Activated CD4-positive, alpha-beta T cell treated with anti-CD3 and anti-CD28 coated beads, Interleukin-2, amount 10 ng/mL, durations not matched to agents 7 days and 5 days (primary cell): ENCODE measurements around the gene VCX3B. TPM values are rescaled to one million over a fixed set of nuclear protein-coding genes. Genes with fewer than 3 reads are reported as not detected.
"Not testable (repeated sequence)": the region's sequence is repeated elsewhere in the genome, so short reads cannot be mapped to it uniquely, and the experiment has no call there.

Experiments used
- CTCF ChIA-PET: fragments of 350-600 bp; sonication (Branson Sonifier 250); formaldehyde crosslinking; loops from one replicate; lab custom pipeline; 2021; ENCODE audit warnings: antibody characterized with exemption; lab: Charles Lee
- POLR2A ChIA-PET: fragments of 350-600 bp; sonication (Branson Sonifier 250); formaldehyde crosslinking; loops from one replicate; lab custom pipeline; 2021; ENCODE audit warnings: antibody characterized with exemption; lab: Charles Lee
- DNase-seq: peaks from one replicate; pipeline ENCODE4 v3.0.0-alpha.2; 2020
- H3K27ac Mint-ChIP-seq: one replicate; pipeline ENCODE4 v1.8.0; 2021; ENCODE audit warnings: mild to moderate bottlenecking, moderate library complexity, mixed read lengths
- H3K27me3 Mint-ChIP-seq: one replicate; pipeline ENCODE4 v1.8.0; 2021; ENCODE audit warnings: mixed read lengths
- H3K36me3 Mint-ChIP-seq: one replicate; pipeline ENCODE4 v1.8.0; 2021; ENCODE audit warnings: low read depth, mixed read lengths
- H3K4me1 Mint-ChIP-seq: one replicate; pipeline ENCODE4 v1.8.0; 2021; ENCODE audit warnings: mixed read lengths
- H3K4me3 Mint-ChIP-seq: one replicate; pipeline ENCODE4 v1.8.0; 2021; ENCODE audit warnings: mild to moderate bottlenecking, moderate library complexity, mixed read lengths
- H3K9me3 Mint-ChIP-seq: one replicate; pipeline ENCODE4 v1.8.0; 2021; ENCODE audit warnings: mixed read lengths
- total RNA-seq, 2 experiments: library from RNA; stranded (reverse); gene quantifications; one replicate each; pipeline ENCODE4 v1.2.3, GENCODE V29; 2021

VCX3B gene
- total RNA-seq, result not detected

DNA sequence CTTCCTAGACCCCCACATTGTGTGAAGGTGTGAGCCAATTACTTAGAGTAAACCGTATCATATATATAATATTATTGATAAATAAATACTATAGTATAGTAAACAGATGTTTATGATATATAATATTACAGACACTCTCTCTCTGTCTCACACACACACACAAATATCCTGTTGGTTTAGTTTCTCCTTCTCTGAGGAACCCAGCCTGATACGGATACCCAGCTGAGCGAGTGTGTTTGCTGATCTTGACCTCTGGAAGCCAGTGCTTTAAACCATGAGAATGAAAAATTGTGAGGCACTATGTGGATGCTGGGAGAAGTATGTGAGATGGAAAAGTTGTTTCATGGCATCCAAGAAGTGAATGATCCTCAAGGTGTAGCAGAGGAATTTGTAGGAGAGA lies at the start of gene VCX3B:
TSS of gene VCX3B (plus strand) at position 301 of the 400 bp plus-strand sequence. CDS start 621 bp downstream, outside the sequence.
- POLR2A ChIA-PET, H3K4me3 Mint-ChIP-seq: not testable (repeated sequence)

DNA sequence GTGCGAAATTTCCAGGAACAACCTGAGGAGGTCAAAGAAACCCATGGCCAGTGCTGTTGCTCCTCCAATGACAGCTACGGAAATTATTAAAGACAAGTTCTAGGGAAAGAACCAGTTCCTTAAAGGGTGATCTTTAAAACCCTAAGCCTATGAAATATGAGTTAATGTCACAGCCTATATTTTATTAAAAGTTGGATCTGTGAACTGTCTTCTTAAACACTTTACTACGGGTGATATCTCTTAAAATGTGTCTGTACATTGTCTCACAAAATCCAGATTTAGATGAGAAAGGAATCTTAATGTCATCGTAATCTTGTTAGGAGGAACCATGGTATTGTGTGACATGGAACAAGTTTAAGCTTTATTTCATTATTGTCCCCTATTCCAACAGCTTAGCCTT lies 46.3 kb upstream of the VCX3B start:
- H3K4me1 Mint-ChIP-seq, result no peaks in the 10 kb centered on the region
- CTCF ChIA-PET, result no interaction called here
- POLR2A ChIA-PET, result no interaction called here

More for the DNA sequence above, at the start of gene VCX3B:
- CTCF ChIA-PET, H3K4me1 Mint-ChIP-seq, H3K36me3 Mint-ChIP-seq, H3K27ac Mint-ChIP-seq, H3K9me3 Mint-ChIP-seq, DNase-seq, H3K27me3 Mint-ChIP-seq: not testable (repeated sequence)

DNA sequence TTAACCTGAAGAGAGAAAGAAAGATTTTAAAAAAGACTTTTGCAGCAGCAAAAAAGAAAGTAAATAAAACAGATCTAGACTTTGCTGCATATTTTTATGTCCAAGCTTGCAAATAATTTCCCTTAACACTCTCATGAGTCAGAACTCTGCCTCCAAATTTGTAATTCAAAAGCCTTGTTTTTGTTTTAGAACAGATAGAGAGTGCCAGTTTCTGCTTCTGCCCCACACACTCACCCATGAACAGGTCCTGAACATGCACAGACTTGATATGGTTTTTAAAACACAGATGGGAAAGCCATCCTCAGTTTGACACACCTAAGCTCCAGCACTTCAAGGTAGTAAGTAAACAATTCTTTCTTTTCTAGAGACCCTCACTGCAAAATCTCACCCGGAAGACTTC lies 39.7 kb upstream of the VCX3B start:
- H3K4me3 Mint-ChIP-seq, result no peak overlapping the region
- no peaks in the 10 kb centered on the region for H3K36me3 Mint-ChIP-seq
- H3K9me3 Mint-ChIP-seq, result peaks cover 5% of the 10 kb centered on the region
- ChIA-PET POLR2A (no interaction called here), CTCF (no interaction called here)
- no peaks in the 10 kb centered on the region for H3K4me1 Mint-ChIP-seq
- H3K27ac Mint-ChIP-seq, result no peak overlapping the region
- no peaks in the 10 kb centered on the region for H3K27me3 Mint-ChIP-seq
- DNase-seq, result no peak

More for the DNA sequence above, 46.3 kb upstream of the VCX3B start:
- Mint-ChIP-seq H3K4me3 (no peak overlapping the region), H3K9me3 (peaks cover 6% of the 10 kb centered on the region), H3K27ac (no peak overlapping the region), H3K36me3 (no peaks in the 10 kb centered on the region), H3K27me3 (no peaks in the 10 kb centered on the region)
- no peak for DNase-seq

DNA sequence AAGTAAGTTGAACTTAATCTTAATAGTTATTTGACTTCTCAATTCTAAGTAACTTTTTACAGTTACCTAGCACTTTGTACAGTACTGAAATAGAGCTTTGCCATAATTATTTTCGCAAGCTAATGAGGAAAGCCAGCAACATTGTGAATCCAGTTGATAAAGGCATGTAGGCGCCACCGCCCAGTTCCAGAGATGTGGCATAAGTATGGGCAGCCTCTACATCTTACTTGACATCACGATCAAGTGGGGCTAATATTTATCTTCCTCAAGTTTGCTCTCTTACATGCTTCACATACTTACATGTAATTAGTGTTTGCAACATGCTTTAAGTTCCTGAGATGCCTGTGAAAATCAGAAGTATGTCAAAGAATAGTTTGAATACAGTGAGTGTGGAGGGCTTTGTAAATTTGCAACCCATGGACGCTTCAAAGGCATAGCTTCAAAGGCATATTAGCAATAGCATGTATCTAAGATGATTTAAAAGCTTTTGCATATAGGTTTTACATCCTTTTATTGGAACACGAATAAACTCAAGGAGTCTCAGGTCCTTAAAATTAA lies 34.9 kb upstream of the VCX3B start:
- POLR2A ChIA-PET, result no interaction called here
- no peaks in the 10 kb centered on the region for H3K27me3 Mint-ChIP-seq

DNA sequence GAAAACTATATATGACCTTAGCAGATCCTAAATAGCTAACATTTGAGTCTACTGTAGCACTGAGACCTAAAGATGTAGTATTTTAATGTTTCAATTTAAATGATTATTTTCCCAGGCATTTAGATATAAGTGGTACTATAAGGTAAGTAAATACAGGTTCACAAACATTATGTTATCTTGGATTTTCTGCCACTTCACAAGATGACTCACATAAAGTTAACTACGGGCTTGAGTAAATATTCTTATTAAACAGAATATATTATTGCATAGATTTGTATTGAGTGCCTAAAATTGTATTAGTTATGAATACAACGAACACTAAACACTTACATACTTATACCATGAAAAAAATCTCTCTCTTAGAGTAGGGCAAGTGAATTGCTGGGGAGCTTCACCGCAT lies 34.2 kb upstream of the VCX3B start:
- H3K27ac Mint-ChIP-seq, result no peak overlapping the region
- peaks cover 3% of the 10 kb centered on the region for H3K9me3 Mint-ChIP-seq

More for the DNA sequence above, 34.9 kb upstream of the VCX3B start:
- Mint-ChIP-seq H3K4me3 (no peak overlapping the region), H3K4me1 (no peaks in the 10 kb centered on the region), H3K9me3 (peaks cover 5% of the 10 kb centered on the region), H3K27ac (no peak overlapping the region), H3K36me3 (no peaks in the 10 kb centered on the region)
- DNase-seq, result no peak
- CTCF ChIA-PET, result no interaction called here

DNA sequence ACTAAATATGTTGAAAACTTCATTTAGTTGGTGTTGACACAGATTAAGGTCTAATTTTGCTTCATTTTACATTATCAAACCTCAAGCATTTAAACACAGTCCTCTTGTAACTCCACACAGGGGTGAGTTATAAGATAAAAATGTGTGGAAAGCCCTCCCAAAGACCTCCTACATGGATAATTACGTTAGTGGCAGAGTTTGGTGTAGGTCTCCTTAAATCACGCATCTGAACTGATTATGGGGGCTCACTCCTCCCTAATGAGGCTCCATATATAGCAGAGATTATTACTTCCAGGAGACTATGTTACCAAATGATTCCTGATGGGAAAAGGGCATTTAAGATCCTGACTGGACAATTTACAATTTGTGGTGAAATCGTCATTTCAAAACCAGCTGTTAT lies 32.2 kb upstream of the VCX3B start:
- H3K36me3 Mint-ChIP-seq, result no peaks in the 10 kb centered on the region
- no peak overlapping the region for H3K4me3 Mint-ChIP-seq
- no peaks in the 10 kb centered on the region for H3K4me1 Mint-ChIP-seq
- peaks cover 3% of the 10 kb centered on the region for H3K9me3 Mint-ChIP-seq
- POLR2A ChIA-PET, result no interaction called here
- CTCF ChIA-PET, result no interaction called here
- H3K27ac Mint-ChIP-seq, result no peak overlapping the region
- H3K27me3 Mint-ChIP-seq, result no peaks in the 10 kb centered on the region
- DNase-seq, result no peak

More for the DNA sequence above, 34.2 kb upstream of the VCX3B start:
- no peaks in the 10 kb centered on the region for H3K36me3 Mint-ChIP-seq
- CTCF ChIA-PET, result no interaction called here
- no peak overlapping the region for H3K4me3 Mint-ChIP-seq
- no peak for DNase-seq
- POLR2A ChIA-PET, result no interaction called here
- H3K4me1 Mint-ChIP-seq, result no peaks in the 10 kb centered on the region
- no peaks in the 10 kb centered on the region for H3K27me3 Mint-ChIP-seq

DNA sequence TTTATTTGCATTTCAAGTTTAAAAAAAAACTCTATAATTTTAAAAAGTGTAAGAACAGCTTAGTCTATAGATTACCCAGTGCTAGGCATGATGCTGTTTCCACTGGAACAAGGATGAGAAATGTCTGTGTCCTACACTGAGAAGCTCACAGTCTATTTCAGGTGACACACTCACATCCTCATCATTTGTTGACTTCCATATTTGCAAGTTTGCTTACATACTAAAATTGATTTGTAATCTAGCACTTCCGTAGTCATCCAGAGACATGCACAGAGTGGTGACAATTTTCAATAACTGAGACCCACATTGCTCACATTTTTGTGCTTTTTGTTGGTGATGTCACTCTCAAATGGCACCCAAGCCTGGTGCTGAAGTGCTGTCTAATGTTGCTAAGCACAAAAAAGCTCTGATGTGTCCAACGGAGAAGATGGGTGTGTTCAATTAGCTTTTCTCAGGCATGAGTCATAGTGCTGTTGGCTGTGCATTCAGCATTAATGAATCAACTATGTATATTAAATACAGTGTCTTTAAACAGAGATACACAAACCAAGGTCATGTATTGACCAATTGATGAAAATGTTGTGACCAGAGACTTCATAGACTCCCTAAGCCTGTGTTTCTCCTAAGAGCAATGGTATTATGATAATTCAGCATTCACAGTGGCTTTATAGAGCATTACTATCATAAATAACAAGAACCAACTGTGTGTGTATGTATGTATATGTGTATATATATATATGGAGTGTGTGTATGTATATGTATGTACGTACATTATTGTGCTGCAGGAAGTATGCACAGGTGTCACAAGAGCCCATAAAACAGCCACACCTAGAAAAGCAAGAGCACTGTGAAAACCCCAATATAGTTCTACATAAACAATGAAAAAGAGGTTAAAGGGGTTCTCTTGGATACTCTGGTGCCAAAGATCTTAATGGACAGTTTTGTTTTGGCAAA lies 31.2 kb upstream of the VCX3B start:
- Mint-ChIP-seq H3K36me3 (no peaks in the 10 kb centered on the region), H3K27me3 (no peaks in the 10 kb centered on the region), H3K4me1 (no peaks in the 10 kb centered on the region), H3K9me3 (peaks cover 3% of the 10 kb centered on the region), H3K4me3 (no peak overlapping the region), H3K27ac (no peak overlapping the region)
- ChIA-PET CTCF (no interaction called here), POLR2A (no interaction called here)
- DNase-seq, result no peak

DNA sequence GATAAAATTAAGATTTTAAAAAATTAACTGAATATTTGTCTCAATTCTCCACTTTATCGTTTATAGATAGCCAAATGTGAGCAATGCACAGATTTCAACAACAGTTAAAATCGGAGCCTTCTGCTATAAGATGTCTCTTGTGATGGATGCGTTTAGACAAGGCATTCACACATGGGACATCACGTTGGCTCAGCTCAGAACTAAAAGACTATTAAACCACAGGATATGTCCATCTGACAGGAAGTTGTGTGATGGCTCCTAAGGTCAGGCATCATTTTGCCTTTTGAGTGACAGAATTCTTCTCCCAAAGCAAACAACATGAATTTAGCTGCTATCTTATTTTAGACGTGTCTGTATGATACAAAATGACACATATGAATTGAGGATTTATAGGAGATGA lies 17.3 kb upstream of the VCX3B start:
- CTCF ChIA-PET, result no interaction called here
- Mint-ChIP-seq H3K36me3 (no peaks in the 10 kb centered on the region), H3K27ac (no peak overlapping the region), H3K4me1 (no peaks in the 10 kb centered on the region), H3K4me3 (no peak overlapping the region), H3K9me3 (no peaks in the 10 kb centered on the region), H3K27me3 (no peaks in the 10 kb centered on the region)
- POLR2A ChIA-PET, result no interaction called here
- no peak for DNase-seq

DNA sequence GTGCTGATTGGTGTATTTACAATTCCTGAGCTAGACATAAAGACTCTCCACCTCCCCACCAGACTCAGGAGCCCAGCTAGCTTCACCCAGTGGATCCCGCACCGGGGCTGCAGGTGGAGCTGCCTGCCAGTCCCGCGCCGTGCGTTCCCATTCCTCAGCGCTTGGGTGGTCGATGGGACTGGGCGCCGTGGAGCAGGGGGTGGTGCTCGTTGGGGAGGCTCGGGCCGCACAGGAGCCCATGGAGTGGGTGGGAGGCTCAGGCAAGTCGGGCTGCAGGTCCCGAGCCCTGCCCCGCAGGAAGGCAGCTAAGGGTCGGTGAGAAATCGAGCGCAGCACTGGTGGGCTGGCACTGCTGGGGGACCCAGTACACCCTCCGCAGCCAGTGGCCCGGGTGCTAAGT lies 12.3 kb upstream of the VCX3B start:
- H3K36me3 Mint-ChIP-seq, H3K4me1 Mint-ChIP-seq, H3K27ac Mint-ChIP-seq, H3K27me3 Mint-ChIP-seq, DNase-seq, POLR2A ChIA-PET, CTCF ChIA-PET, H3K9me3 Mint-ChIP-seq, H3K4me3 Mint-ChIP-seq: not testable (repeated sequence)

DNA sequence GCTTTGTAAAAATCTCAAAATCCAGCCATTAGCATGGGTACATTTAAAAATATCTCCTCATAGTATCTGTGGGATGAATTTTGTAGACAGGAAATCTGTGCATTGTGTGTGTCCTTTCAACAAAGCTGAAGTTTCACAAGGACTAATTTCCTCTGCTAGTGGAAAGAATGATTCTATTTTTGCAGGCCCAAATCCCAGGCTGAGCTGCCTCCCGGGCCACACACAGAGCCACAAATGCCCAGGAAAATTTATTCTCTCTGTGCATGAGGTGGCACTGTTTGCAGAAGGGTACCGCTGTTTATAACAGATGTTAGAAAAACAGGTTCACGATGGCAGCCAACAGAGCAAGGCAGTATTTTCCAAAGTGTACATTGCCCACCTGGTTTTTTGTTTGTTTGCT lies 11.0 kb upstream of the VCX3B start:
- Mint-ChIP-seq H3K27ac (no peak overlapping the region), H3K4me3 (no peak overlapping the region), H3K36me3 (no peaks in the 10 kb centered on the region), H3K4me1 (no peaks in the 10 kb centered on the region), H3K27me3 (no peaks in the 10 kb centered on the region), H3K9me3 (no peaks in the 10 kb centered on the region)
- ChIA-PET POLR2A (no interaction called here), CTCF (interaction anchor here (0.5 kb wide), 1 partner anchor 10 kb away, joined by 4 read pairs; no protein-coding TSS in a partner anchor)
- no peak for DNase-seq

DNA sequence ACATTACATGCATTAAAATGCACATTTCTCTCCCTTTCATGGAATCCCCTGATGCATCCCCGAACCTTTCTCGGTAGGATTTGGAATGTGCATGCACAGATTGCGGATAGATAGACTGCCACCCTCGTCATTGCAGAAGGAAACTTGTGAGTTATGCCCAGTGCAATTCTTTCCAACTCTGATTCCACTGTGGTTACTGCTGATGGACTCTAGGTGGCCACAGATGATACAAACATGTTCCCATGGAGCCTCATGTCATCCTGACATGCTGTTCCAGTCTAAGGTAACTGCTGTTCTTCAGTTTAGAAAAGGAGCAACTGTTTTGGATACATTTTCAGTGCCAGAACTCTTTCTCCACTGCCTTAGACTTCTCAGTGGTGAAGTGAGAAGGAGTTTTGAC lies 9.1 kb upstream of the VCX3B start:
- Mint-ChIP-seq H3K9me3 (no peaks in the 10 kb centered on the region), H3K36me3 (no peaks in the 10 kb centered on the region), H3K4me1 (no peaks in the 10 kb centered on the region), H3K4me3 (no peak overlapping the region), H3K27me3 (no peaks in the 10 kb centered on the region), H3K27ac (no peak overlapping the region)
- CTCF ChIA-PET, result interaction anchor here (0.7 kb wide), 1 partner anchor 13 kb away, joined by 3 read pairs; no protein-coding TSS in a partner anchor
- POLR2A ChIA-PET, result no interaction called here
- no peak for DNase-seq

DNA sequence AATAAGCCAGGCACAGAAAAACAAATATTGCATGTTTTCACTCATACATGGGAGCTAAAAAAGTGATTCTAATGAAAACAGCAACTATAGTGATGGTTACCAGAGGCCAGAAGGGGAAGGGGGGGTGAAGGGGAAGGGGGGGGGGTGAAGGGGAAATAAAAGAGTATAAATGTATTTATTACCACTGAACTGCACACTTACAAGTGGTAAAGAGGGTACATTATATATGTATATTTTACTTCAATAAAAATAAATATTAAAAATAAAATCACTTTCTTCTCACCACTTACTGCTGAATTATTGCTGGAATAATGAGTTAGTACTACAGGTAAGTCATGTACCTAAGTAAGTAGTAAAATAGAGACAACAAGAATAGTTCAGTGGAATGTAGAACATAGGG lies 2.1 kb upstream of the VCX3B start:
- Mint-ChIP-seq H3K27me3 (no peaks in the 10 kb centered on the region), H3K4me3 (no peak overlapping the region), H3K9me3 (no peaks in the 10 kb centered on the region), H3K27ac (no peak overlapping the region), H3K36me3 (no peaks in the 10 kb centered on the region), H3K4me1 (no peaks in the 10 kb centered on the region)
- POLR2A ChIA-PET, result no interaction called here
- CTCF ChIA-PET, result no interaction called here
- DNase-seq, result no peak

DNA sequence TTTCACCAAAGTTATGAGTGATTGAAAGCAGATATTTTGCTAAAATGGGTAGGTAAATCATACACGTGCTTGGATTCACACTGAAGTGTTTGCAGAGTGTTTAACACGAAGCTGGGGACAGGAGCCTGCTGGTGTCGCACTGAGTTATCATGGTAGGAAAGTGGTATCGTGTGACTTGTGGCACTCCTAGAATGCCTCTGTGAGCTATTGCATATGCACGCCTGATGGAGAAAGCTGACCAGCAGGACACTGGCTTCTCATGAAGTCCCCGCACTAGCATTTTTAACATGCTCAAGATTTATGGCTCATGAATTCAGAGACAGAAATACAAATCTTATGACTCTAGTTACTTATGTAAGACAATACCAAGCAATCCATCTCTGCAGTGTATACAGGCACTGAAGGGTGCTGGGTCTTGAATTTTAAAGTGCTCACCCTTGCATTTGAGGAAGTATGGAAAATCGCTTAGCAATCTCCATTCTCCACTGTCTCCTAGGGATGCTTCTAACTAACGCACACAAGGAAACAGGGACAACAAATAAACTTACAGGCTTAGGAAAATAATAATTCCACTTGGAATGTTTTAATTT lies 19.8 kb downstream of the VCX3B start:
- H3K36me3 Mint-ChIP-seq, result no peaks in the 10 kb centered on the region
- no peaks in the 10 kb centered on the region for H3K27me3 Mint-ChIP-seq
- H3K9me3 Mint-ChIP-seq, result no peaks in the 10 kb centered on the region
- H3K4me1 Mint-ChIP-seq, result no peaks in the 10 kb centered on the region
- H3K27ac Mint-ChIP-seq, result no peak overlapping the region
- ChIA-PET POLR2A (no interaction called here), CTCF (no interaction called here)
- no peak overlapping the region for H3K4me3 Mint-ChIP-seq
- no peak for DNase-seq
